ENCODE measurements around the gene IL18. TPM values are rescaled to one million over a fixed set of nuclear protein-coding genes. Genes with fewer than 3 reads are reported as not detected.

IL18 gene
- total RNA-seq, 1 experiment from 2014 or later, result 0.31 TPM

DNA sequence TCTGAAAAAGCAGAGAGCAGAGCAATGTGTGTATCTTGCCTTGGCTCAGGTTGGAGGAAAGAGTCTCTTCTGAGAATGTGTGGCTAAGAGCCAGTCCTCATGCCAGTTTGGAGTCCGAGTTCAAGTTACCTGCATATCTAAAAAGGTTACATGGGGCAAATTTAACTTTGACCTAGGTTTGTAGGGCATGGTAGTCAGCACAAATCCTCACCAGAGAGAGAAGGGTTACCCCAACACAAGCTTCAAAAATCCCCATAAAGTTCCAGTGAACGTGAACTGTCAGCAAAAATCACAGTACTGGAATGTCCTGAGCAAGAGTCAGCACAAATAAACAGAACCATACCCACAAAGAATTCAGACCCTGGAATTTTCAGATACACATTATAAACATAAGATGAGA, 63.4 kb downstream of the IL18 start:
- H2AK5ac ChIP-seq (ENCODE audit: insufficient read length, low read length), result no peak overlapping the region
- H3K56ac ChIP-seq (ENCODE audit: insufficient read length, low read depth, low read length), result no peak overlapping the region
- no peak overlapping the region for H3K14ac ChIP-seq (ENCODE audit: insufficient read depth, low read length)
- no peaks in the 10 kb centered on the region for H3K79me2 ChIP-seq (ENCODE audit: insufficient read depth, low read length)
- no peak overlapping the region for H3K4me2 ChIP-seq (ENCODE audit: insufficient read depth, insufficient read length, low read length)
- no peak overlapping the region for H4K91ac ChIP-seq (ENCODE audit: insufficient read length, low read depth, low read length)
- TF ChIP-seq, protein P1, sequence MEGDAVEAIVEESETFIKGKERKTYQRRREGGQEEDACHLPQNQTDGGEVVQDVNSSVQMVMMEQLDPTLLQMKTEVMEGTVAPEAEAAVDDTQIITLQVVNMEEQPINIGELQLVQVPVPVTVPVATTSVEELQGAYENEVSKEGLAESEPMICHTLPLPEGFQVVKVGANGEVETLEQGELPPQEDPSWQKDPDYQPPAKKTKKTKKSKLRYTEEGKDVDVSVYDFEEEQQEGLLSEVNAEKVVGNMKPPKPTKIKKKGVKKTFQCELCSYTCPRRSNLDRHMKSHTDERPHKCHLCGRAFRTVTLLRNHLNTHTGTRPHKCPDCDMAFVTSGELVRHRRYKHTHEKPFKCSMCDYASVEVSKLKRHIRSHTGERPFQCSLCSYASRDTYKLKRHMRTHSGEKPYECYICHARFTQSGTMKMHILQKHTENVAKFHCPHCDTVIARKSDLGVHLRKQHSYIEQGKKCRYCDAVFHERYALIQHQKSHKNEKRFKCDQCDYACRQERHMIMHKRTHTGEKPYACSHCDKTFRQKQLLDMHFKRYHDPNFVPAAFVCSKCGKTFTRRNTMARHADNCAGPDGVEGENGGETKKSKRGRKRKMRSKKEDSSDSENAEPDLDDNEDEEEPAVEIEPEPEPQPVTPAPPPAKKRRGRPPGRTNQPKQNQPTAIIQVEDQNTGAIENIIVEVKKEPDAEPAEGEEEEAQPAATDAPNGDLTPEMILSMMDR (conservative IDR thresholded peaks at IDR 0.05), result no peak
- no peaks in the 10 kb centered on the region for H4K20me1 ChIP-seq (ENCODE audit: control insufficient read depth, insufficient read depth, insufficient read length)
- no CpG with 5 or more reads among the region's 2 CpGs for WGBS (ENCODE audit: extremely low coverage, insufficient read length, low lambda C conversion rate)
- no peaks in the 10 kb centered on the region for H3K23me2 ChIP-seq (ENCODE audit: insufficient read length, low read depth, low read length, poor library complexity, severe bottlenecking)
- H2BK120ac ChIP-seq (ENCODE audit: low read depth, low read length, poor library complexity, severe bottlenecking), result no peak overlapping the region
- no peak overlapping the region for H3T11ph ChIP-seq (ENCODE audit: low read length)
- H3K36me3 Mint-ChIP-seq (ENCODE audit: insufficient read depth in 1 of 3, low read depth in 3 of 3), result peaks cover 0 to 5% (median 4%) of the 10 kb centered on the region in 3 experiments; a peak in 3 of 7 replicates
- no peaks in the 10 kb centered on the region for H3K9me3 ChIP-seq (ENCODE audit: control insufficient read depth, low read depth, low read length)
- H2BK12ac ChIP-seq (ENCODE audit: insufficient read length, low read depth, low read length), result no peak overlapping the region
- no peak overlapping the region for H3K27ac Mint-ChIP-seq
- no peak overlapping the region for H3K4me3 Mint-ChIP-seq
- H3K4me1 ChIP-seq (ENCODE audit: insufficient read depth, low read length), result no peaks in the 10 kb centered on the region
- H3K9me3 Mint-ChIP-seq, result no peaks in the 10 kb centered on the region
- H4K5ac ChIP-seq (ENCODE audit: insufficient read length, low read depth, low read length), result no peak overlapping the region
- H2AFZ ChIP-seq (ENCODE audit: low read length), result no peak overlapping the region
- H3K4me1 Mint-ChIP-seq, result no peaks in the 10 kb centered on the region
- H3K18ac ChIP-seq (ENCODE audit: insufficient read length, low read depth, low read length), result no peak overlapping the region
- H3K27ac ChIP-seq (ENCODE audit: insufficient read length, low read depth, low read length), result no peak overlapping the region
- no peak overlapping the region for H2BK20ac ChIP-seq (ENCODE audit: low read depth, low read length, poor library complexity, severe bottlenecking)
- no peak overlapping the region for H2BK5ac ChIP-seq (ENCODE audit: insufficient read length, low read length)
- no peak overlapping the region for H3K9ac ChIP-seq (ENCODE audit: extremely low read depth, insufficient read length, low read length)
- DNase-seq, result no peak
- H3K79me1 ChIP-seq (ENCODE audit: insufficient read depth, low read depth, low read length, poor library complexity, severe bottlenecking), result no peaks in the 10 kb centered on the region
- no peak overlapping the region for H4K8ac ChIP-seq (replicated peaks; ENCODE audit: insufficient read length, low read depth, low read length)
- H3K4ac ChIP-seq (ENCODE audit: low read depth, low read length), result no peak overlapping the region
- no peak overlapping the region for H3K23ac ChIP-seq (ENCODE audit: insufficient read length, low read depth, low read length)
- H3K27me3 Mint-ChIP-seq (ENCODE audit: low read depth), result no peaks in the 10 kb centered on the region
- no peaks in the 10 kb centered on the region for H3K27me3 ChIP-seq (ENCODE audit: insufficient read depth, low read length)
- H2BK15ac ChIP-seq (ENCODE audit: low read depth, low read length), result no peak overlapping the region

Measured in H9 (cell line).